GM10248 (cell line): Measurements from ENCODE around the gene UBA7.

ENCODE experiments used
- CTCF ChIA-PET: fragments of 300-600 bp; sonication (Branson Sonifier 250); formaldehyde crosslinking; extraction: SDS; loops from one replicate; lab custom pipeline; 2021; ENCODE audit warnings: antibody characterized with exemption; lab: Yijun Ruan, JAX
- POLR2A ChIA-PET: fragments of 350-650 bp; sonication (Branson Sonifier 250); formaldehyde crosslinking; extraction: SDS; loops from one replicate; lab custom pipeline; 2020; ENCODE audit warnings: antibody characterized with exemption; lab: Yijun Ruan, JAX
- DNase-seq: peaks from one replicate; pipeline ENCODE4 v3.0.0; 2012; ENCODE audit errors: extremely low spot score
- TF ChIP-seq, protein P1 (sequence below): IDR thresholded peaks from 2 replicates; pipeline ENCODE4 v1.5.1; 2012; ENCODE audit warnings: mild to moderate bottlenecking, low read depth; ENCODE audit errors: extremely low read depth, missing control alignments, control extremely low read depth

Gene UBA7

GRCh38 chr3:49813497-49814174 is at the start of gene UBA7:
TSS of gene UBA7 (minus strand) at chr3:49813953. CDS start at chr3:49813787, 166 bp downstream.
- DNase-seq: peak; percentile 84
- TF ChIP-seq, protein P1, sequence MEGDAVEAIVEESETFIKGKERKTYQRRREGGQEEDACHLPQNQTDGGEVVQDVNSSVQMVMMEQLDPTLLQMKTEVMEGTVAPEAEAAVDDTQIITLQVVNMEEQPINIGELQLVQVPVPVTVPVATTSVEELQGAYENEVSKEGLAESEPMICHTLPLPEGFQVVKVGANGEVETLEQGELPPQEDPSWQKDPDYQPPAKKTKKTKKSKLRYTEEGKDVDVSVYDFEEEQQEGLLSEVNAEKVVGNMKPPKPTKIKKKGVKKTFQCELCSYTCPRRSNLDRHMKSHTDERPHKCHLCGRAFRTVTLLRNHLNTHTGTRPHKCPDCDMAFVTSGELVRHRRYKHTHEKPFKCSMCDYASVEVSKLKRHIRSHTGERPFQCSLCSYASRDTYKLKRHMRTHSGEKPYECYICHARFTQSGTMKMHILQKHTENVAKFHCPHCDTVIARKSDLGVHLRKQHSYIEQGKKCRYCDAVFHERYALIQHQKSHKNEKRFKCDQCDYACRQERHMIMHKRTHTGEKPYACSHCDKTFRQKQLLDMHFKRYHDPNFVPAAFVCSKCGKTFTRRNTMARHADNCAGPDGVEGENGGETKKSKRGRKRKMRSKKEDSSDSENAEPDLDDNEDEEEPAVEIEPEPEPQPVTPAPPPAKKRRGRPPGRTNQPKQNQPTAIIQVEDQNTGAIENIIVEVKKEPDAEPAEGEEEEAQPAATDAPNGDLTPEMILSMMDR: no peak
- POLR2A ChIA-PET: interaction anchor here (0.6 to 1.7 kb wide), 4 partner anchors 8 to 413 kb away, joined by 3 to 8 read pairs (median 4); partner anchors contain the start of gene INKA1
- CTCF ChIA-PET: interaction anchor here (1.5 to 25.2 kb wide), 3 partner anchors 8 to 23 kb away, joined by 6 to 558 read pairs (median 38); partner anchors contain the start of gene INKA1

- TF ChIP-seq, protein P1: no peak
- POLR2A ChIA-PET: no interaction called here
- CTCF ChIA-PET: no interaction called here
- no peak for DNase-seq
Measured at GRCh38 chr3:49859576-49860305, 46.0 kb upstream of the UBA7 start.

DNA sequence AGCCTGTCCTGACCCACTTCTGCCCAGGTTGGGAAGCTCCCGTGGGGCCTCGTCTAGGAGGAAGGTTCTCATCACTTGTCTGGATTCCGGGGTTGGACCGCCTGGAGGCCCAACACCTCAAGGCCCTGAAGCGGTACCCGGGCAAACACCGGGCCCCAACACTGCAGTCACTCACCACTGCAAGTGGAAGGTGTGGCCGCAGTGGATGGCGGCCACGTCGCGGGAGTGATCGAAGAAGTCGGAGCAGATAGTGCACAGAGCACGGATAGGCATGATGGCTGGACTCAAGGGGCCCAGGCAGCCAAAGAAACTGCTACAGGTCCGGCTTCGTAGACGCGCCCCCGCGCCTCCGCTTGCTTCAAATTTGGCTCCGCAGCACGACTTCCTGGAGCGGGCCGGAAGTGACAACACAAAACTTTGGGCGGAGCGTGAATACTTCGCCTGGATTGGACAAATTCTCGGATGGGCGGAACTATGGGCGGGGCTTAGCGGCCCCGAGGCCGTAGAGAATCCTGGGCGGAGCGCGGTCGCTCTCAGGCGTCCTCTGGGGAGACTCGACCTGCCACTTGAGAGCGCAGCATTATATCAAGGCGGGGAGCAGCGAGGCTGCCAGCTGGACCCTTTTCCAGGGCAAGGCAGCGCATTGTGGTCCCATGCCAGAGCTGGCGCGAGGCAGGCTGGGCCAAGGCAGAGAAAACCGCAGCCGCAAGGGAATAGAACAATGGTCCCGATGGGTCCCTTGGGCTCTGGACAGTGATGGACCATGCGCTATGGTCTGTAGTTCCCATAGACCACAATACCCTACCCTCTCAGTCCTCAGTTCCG is 42.6 kb upstream of the UBA7 start, which contains the start of gene TRAIP:
Gene TRAIP, minus strand, starts transcription at position 384 of the 825 bp plus-strand sequence. Its CDS starts 111 bp downstream, at position 273.
- TF ChIP-seq, protein P1: no peak
- ChIA-PET POLR2A (no interaction called here), CTCF (interaction anchor here (0.8 to 7.1 kb wide), 7 partner anchors 11 to 54 kb away, joined by 3 to 34 read pairs (median 4); partner anchors contain the start of gene INKA1)
- DNase-seq: peak; percentile 100

DNA sequence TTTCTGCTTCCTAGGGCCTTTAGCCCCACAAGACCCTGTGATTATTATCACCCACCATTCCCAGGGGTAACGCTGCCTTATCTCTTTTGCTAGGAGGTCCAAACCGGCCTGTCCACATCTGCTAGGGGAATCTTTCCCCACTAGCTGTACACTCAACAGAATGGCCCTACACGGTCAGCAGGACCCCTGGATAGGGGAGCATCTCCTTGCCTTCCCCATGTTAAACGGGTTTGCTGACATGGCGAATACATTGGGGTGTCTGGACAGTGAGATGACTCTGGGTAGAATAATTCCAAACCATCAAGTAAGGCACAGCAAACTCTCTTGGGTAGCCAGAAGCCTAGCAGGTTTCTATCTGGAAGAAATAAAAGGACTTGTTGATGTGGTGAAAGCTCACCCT is 41.9 kb upstream of the UBA7 start:
- CTCF ChIA-PET: interaction anchor here (0.9 to 7.1 kb wide), 5 partner anchors 11 to 53 kb away, joined by 3 to 34 read pairs (median 4); partner anchors contain the start of gene INKA1
- POLR2A ChIA-PET: no interaction called here
- TF ChIP-seq, protein P1: no peak
- no peak for DNase-seq

DNA sequence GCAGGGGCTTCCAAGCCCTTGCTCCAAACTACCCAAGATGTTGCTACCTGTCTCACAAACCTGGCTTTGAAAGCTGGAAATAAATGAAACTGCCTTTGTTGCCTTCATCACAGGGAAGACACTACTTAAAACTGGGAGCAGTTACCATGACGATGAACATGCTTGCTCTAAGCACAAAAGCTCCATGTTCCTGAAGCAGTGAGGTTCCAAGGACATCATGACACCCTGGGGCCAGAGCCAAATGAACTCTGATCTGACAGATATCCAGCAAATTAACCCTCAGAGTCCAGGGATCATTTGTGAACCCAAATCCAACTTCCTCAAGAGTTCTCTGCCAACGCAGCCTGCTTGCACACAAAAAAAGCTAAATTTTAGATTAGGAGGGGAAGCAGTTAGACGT is 31.9 kb upstream of the UBA7 start:
- ChIA-PET CTCF (interaction anchor here (1.2 to 29.3 kb wide), 4 partner anchors 8 to 142 kb away, joined by 4 to 558 read pairs (median 6); partner anchors contain the start of genes CDHR4, INKA1 and UBA7), POLR2A (interaction anchor here (0.6 kb wide), 1 partner anchor 365 kb away, joined by 6 read pairs; no protein-coding TSS in a partner anchor)
- TF ChIP-seq, protein P1: no peak
- DNase-seq: no peak
